Right hindlimb (tissue), 1 donor: ENCODE results near the gene STPG2.
"Not testable (repeated sequence)": the region's sequence is repeated elsewhere in the genome, so short reads cannot be mapped to it uniquely, and the experiment has no call there.

Source experiments
- DNase-seq: peaks from one replicate; pipeline ENCODE4 v3.0.0-alpha.2; 2018

STPG2 gene

DNA sequence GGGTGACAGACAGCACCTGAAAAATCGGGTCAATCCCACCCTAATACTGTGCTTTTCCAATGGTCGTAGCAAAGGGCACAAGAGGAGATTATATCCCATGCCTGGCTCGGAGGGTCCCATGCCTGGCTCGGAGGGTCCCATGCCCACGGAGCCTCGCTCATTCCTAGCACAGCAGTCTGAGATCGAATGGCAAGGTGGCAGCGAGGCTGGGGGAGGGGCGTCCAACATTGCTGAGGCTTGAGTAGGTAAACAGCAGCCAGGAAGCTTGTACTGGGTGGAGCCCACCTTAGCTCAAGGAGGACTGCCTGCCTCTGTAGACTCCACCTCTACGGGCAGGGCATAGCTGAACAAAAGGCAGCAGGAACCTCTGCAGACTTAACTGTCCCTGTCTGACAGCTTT lies 365.1 kb downstream of the STPG2 start:
- no peak for DNase-seq

DNA sequence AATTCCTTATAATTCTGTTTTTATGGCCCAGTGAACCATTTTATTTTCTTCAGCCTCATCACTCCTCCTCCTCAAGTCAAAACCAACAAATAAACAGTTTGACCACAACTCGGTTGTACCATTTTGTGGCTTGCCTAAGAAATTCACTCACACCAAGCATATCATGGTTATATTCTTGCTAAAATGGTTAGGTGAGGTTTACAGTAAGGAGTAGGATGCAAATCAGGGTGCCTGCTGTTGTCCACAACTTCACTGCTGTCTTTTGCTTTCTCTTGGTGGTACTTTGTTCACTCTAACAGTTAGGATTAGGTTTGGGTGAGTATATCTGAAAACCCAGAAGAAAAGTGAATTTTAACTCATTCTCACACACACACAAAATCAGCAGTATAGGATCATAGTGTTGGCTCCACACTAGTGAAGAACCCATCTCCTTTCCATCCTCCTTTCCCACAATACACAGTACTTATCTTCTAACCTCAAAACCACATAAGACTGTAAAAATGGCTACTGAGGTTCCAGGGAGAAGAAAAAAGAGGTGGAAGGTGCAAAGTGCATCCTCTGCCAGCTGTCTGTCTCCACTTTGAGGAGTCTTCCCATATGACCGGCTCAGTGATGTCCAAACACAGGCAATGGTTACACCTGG lies 368.8 kb downstream of the STPG2 start:
- DNase-seq: no peak

DNA sequence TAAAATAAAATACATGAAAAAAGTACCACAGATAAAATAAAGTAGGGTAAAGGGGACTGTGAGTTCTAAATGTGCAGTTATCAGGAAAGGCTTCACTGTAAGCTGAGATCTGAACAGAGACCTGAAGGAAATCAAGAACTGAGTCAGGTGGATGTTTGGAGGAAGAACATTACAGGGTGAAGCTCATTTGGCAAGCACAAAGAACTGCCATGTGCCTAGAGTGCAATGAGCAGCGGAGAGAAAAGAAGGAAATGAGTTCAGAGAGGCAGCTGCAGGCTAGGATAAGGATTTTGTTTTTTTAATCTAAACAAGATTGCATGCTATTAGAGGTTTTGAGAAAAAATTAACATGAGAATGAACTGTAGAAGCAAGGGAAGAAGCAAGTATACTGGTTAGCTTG lies 373.1 kb downstream of the STPG2 start:
- no peak for DNase-seq

DNA sequence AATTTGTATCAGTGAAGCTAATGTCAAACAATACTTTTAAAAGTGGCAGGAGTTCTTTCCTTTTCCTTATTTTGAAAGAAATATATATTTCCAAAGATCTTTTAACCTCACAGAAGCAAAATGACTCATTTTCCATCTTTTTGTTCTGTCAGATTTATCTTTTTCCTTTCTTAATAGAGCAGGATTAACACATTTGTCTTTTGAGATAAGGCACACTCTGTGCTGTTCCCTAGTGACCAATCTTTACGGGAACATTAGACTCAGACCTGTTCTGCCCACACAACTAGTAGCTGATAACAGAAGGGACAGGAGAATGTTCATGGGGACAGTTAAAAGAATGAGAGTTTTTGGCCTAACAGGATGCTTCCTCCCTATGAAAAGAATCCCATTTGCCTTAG lies 381.2 kb downstream of the STPG2 start:
- DNase-seq: no peak

DNA sequence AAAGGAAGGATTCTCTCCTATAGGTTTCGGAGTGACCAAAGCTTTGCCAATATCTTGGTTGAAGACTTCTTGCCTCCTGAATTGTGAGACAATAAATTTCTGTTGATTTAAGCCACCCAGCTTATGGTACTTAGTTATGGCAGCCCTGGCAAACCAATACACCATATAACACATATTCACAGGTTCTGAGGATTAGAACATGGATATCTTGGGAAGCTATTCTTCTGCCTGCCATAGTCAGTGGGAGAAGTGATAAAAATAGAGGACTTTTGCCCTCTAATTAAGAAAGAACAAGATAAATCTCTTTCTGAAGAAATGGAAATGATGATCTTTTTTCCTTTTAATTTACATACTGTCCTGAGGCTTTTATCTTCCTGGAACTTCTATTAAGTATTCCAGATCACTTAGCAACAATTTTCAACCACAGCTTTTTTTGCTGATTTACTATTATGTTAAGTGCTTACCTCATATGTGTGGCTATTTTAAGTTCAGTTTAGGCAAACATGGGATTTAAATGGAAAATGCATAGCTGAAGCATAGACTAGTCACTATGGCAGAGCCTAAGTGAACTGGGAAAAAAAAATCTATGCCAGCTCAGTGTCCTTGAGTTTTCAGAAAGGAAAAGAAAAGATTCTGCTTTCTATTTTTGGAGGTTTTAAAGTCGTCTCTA lies 381.7 kb downstream of the STPG2 start:
- no peak for DNase-seq

DNA sequence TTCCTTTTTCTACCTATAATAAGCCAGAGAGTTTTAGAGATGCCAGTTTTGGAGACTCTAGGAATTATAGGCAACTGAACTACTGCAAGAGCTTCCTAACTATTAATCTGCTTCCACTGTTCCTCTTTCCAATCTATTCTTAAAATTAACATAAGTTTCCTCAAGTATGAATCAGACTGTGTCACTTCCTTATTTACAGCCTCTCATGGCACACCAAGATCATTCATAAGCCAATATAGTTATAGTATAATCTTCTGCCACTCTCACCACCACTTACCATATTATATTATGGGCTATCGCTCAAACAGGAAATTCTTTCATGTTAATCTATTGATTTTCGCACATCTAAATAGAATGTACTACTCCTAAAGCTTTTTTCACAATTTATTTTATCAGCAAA lies 383.5 kb downstream of the STPG2 start:
- no peak for DNase-seq

DNA sequence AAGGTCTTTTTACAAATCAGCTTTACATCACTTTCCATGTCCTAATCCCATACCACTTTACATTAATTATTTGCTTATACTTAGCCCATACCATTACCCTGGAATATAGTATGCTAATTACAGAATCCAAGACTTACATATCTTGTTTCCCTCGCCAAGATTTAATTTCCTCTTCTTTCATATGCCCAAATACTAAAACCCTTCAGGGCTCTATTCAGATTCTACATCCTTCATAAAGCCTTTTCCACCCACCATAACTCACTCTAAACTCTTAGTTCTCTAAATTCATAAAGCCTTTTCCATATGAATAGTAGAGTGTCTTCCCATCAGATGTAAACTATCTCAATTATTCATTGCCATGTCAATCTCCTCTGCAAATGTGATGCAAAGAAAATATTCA lies 390.7 kb downstream of the STPG2 start:
- DNase-seq: no peak

DNA sequence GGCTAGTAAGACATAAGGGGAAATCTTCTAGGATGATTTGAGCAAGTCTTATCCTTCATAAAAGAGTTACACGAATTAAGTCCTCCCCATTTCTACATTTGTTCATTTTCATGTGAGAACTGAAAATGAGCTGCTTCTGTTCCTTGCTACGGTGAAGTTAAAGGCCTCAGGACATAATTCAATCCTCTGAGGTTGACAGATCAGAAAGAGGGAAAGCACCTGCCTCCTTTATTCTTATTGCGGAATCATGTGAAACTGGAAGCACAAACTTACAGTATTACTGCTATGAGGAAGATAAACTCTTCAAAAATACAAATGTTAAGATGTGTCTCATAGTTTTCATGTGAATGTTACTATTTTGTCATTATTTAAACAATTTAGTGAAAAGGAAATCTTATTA lies 395.3 kb downstream of the STPG2 start:
- no peak for DNase-seq

DNA sequence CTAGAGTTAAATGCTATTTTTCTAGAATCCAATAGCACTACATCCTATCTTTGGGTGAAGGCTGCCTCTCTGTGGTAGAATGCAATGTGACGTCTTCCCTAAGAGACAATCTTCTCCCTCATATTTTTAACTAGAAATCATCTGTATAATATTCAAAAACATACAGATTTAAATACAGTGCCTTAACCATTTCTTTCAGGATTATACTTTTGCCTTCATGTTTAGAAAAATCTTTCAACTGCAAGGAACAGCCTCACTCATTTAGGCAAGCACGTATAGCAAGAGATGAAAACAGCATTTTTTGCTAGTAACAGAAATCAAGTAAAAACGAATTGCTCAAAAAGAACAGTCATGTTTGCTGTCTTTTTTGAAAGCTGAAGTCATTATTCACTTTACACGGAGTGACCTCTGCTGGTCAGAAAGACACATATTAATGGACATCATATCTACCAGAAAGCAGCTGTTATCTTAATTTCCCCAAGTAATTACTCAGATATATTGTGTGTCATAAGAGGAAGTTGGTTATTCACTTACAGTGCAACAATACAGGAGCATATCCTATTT lies 422.3 kb downstream of the STPG2 start:
- DNase-seq: no peak

DNA sequence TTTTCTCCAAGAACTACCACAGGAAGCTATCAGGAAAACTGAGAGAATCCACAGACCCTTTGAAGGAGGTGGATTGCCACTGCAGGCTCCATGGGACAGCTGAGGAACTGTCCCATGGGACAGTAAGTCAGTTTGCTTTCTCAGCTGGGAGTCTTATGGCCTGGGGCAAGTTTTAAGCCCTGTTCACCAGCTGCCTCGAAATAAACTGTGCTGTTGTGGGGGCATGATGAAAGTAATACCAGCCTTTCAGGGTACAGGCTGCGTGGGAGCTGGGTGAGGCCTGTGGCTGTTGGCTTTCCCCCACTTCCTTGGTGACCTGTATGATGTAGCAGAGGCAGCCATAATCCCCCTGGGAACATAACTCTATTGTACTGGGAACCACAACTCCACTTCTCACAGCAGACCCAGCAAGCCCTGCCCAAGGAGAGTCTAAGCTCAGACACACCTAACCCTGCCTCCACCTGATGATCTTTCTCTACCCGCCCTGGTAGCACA lies 452.1 kb downstream of the STPG2 start:
- no peak for DNase-seq

DNA sequence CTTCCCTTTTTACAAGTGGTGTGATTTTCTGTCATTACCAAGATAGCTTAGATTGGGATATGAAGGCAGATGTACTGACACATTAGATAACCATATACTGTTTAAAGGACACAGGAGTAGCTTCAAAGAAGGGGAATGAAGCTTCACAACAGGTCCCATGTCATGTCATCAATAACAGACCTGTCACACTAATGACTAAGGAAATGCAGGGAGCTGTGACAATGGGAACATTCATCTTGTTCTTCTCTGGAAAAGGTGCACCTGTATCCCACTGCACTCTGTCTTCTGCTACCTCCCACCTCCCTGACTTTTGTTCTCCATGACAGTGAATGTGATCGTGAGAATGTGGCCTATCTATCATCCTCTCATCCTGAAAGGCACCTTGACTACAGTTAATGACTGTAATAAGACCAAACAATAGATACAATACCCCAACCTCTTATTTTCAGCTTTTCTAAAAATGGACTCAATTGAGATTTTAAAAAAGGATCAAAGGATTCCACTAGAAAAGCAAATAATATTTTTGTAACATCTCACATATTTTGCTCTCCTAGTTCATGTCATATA lies 472.5 kb downstream of the STPG2 start:
- no peak for DNase-seq

DNA sequence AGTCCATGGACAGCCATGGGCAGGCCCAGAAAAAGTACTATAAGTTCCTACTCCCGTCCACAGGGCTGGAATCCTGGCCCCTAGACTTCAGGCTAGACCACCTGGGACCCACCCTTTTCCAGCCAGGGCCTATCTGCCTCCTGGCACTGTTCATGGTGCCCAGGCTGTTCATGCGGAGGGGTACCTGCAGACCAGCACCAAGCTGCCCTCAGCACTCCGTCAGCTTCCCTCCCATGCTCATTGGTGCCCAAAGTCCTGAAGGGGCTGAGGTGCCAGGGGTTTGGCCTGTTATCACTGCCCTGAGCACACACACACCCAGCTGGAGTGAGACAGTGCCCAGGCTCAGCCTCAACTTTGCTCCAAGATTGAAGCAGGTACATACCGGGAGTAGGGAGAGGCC lies 477.7 kb downstream of the STPG2 start:
- no peak for DNase-seq

DNA sequence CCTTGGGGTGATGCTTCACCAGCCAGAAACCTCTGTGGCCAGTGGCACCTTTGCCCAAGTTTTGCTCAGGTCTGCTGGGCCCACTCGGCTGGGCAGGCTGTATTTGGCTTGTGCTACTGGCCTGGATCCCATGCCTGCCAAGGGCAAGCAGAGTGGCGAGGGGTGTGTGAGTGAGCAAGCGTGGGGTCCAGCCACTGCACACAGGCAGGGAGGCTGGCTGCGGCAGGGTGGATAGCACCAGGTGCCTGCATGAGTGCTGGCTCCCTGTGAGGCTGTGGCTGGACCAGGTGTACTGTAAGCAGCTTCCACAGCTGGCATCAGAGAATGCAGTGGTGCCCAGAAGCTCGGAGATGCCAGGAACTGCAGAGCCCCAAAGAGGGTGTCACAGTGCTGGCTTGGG lies 478.5 kb downstream of the STPG2 start:
- DNase-seq: no peak

DNA sequence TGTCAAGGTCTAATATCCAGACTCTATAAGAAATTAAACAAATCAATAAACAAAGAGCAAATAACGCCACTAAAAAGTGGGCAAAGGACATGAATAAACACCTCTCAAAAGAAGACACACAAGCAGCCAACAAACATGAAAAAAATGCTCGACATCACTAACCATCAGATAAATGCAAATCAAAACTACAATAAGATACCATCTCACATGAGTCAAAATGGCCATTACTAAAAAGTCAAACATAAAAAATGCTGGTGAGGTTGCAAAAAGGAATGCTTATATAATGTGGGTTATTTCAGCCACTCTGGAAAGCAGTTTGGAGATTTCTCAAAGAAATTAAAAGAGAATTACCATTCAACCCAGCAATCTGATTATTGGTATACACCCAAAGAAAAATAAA lies 481.1 kb downstream of the STPG2 start:
- DNase-seq: no peak

DNA sequence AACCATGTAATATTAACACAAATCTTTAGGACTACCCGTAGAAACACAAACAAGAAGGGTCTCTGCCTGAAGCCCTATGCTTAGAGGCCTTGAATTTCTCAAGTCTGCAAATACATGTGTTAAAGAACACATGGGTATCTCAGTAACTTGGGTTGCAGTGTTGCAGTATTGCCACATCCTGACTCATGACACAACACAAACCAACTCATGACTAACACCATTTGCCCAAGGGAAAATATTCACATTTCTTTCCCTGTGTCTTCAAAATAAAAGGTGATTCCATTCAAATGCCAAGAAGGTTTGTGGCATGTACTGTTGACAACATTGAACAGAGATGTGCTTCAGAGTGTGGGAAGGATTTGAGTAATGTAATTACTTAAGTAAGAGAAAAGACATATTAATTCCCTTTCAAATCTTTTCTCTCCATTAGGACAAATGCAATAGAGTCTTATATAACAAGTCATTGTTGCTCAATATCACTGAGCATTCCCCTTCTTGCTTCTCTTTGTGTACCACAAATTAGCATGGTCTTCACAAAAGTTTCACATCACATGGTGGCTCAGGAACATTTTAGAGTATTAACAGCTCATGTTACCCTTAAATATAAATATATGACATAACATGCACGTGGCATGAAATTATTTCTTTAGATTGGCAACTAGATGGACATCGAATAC lies 487.1 kb downstream of the STPG2 start:
- DNase-seq: no peak

DNA sequence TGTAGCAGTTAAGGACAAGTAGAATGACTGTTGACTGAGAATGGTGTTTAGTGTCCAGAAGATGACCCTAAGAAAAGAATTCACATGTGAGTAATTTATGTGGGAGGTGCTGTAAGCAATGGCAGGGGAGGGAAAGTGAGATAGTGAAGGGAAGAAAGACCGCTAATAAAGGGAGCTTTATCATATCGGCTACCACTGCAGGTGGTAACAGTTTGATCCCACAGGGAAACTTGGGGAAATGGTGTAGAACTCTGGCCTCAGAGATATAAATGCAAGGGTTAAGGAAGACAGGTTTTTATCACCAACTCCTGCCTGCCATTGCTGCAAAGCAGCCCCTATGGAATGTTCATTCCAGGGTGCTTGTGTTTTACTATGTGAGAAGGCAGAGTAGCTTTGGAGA lies 489.6 kb downstream of the STPG2 start:
- no peak for DNase-seq

DNA sequence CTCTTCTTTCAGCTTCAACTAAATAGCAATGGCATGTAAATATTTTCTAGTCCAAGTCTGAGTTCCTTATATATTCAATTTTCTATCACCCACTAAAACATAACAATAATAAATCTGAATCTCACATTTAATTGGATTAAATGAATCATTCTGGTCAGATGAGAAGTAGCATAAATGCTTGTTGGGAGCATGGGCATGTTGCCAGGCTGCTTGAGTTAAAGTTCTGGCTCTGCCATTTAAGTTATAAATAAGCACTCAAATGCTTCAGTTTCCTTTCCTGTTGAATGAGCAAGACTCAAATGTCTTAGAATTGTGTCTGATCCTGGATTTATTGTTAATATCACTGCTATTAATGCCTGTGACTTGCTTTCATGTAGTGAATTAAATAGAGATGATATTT lies 496.3 kb downstream of the STPG2 start:
- DNase-seq: no peak

DNA sequence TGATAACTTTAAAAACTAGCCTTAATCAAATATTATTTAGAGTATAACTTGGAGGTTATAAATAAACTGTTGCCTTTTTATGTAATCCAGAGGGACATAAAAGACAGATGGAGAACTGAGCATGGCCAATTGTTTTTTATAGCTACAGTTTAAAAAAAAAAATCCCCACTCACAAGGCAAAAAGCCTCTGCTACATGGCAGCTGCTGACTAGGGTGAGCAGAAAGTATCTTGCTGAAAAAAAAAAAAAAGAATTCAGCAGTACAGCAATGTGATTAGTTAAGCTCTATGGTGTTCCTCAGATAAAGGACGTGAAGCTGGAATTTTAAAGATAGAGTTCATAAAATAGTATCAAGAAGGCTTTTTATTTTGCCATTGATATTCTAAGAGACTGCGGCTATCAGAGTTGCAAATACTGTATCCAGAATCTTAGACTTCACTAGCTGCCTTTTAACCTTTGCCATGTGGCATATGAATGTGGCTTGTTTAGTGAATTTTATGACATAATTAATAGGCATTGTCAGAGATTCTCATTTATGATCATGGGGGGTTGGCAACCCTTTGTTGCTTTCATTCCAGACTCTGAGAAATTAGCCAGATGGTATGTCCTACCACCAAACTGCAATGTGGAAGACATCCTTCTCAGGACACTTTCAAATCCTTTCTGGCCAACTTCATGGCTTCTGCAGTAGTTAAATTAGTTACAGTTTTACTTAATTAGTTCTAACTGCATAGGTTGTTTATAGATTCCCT lies 498.0 kb downstream of the STPG2 start:
- DNase-seq: no peak

DNA sequence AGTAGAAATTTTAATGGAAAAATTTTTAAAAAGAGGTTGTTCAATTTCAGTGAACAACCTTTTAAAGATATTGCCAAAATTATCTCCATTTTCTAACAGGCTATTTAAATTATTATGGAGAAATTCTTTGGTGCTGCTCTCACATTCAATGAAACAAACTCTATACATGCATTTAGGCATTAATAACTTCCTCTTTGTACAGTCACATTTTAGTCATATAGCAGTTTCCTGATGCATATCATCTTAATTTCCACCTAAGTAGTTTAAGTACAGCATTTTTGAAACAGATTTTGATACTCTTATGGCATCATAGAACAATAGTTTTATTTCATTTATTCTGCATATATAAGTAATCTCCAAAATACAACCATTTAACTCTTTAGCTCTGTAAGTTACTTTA lies 500.1 kb downstream of the STPG2 start:
- DNase-seq: no peak

DNA sequence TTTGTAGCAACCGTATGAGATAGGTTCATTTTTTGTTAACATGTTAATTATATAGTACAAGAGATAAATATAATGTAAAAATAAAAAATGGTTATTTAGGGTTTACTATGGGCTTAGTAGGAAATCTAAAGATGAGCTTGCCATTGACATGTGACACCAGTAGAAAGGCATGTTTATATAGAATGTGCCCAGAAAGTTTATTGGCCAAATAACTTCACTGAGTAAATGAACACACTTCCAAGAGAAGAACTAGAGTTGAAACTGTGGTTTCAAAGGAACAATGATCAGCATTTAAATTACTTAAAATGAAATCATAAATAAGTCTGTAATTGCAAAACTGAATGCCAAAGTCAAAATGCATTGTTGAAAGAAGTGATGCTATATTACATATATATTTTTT lies 503.3 kb downstream of the STPG2 start:
- DNase-seq: no peak

DNA sequence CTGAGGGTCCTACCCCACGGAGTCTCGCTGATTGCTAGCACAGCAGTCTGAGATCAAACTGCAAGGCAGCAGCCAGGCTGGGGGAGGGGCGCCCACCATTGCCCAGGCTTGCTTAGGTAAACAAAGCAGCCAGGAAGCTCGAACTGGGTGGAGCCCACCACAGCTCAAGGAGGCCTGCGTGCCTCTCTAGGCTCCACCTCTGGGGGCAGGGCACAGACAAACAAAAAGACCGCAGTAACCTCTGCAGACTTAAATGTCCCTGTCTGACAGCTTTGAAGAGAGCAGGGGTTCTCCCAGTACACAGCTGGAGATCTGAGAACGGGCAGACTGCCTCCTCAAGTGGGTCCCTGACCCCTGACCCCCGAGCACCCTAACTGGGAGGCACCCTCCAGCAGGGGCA lies 509.4 kb downstream of the STPG2 start:
- not testable (repeated sequence) for DNase-seq

DNA sequence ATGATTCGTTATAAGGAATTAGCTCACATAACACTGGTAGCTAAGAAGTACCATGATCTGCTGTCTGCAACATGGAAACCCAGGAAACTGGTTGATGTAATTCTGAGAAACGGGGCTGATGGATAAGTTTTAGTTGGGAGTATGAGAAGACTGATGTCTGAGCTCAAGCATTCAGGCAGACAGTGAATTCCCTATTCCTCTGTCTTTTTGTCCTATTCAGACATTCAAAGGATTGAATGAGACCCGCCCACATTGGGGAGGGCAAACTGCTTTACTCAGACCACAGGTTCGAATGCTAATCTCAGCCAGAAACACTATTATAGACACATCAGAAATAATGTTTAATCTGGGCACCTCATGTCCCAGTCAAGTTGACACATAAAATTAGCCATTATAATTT lies 515.5 kb downstream of the STPG2 start:
- no peak for DNase-seq

DNA sequence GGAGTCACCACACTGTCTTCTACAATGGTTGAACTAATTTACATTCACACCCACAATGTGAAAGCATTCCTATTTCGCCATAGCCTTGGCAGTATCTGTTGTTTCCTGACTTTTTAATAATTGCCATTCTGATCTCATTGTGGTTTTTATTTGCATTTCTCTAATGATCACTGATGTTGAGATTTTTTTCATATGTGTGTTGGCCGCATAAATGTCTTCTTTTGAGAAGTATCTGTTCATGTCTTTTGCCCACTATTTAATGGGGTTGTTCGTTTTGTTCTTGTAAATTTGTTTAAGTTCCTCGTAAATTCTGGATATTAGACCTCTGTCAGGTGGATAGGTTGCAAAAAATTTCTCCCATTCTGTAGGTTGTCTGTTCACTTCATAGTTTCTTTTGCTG lies 519.1 kb downstream of the STPG2 start:
- no peak for DNase-seq
